Measurements from ENCODE around the gene HPS1. TPM values are rescaled to one million over a fixed set of nuclear protein-coding genes. Genes with fewer than 3 reads are reported as not detected.

HPS1 gene
- total RNA-seq, 1 experiment from 2014 or later: 146 TPM

DNA sequence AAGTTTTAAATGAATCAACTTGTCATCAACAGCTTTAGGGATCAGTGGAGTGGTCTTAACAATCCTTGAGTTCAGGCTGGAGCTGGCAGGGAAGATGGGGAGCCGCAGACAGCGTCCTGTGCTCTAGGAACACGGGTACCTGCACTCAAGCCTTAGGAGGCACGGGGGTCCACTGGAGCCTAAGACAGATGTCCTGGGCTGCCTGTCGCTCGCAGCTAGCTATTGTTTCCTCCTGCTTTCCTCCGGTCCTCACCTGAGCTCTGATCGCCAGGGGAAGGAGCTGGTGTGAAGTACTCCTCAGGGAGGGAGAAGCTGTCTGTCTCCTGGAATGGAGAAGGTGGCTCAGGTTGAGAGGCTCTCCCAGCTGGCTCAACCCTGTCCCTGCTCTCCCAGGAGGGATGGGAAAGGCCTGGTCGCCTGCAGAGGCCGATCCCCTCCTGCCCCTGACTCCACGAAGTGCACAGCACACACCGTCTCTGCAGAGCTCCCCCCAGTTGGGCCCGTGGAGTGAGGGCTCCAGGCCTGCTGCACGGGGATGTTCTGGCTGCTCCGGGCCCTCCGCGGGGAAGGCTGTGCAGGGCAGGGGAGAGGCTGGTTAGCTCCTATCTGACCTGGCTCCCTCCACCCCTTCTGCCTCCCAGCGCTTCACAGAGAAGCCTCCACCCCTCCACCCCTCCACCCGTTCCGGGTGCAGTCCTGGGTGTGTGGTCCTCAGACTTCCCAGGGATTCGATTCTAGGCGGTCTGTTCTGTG, 17.2 kb downstream of the HPS1 start:
- POLR2A ChIA-PET: no interaction called here
- peaks cover 27% of the 10 kb centered on the region for H3K36me3 ChIP-seq (ENCODE audit: control insufficient read depth, insufficient read depth, low read length)
- ATAC-seq (no peak), DNase-seq (ENCODE audit: low read depth, low spot score) (no peak)
- no peaks in the 10 kb centered on the region for H3K27me3 ChIP-seq (ENCODE audit: control insufficient read depth, insufficient read depth, low read length)
- TF ChIP-seq REST (IDR thresholded peaks at IDR 0.05; ENCODE audit: insufficient read depth in 1 of 2, low read depth in 2 of 2, low read length in 1 of 2): no peak
- TF ChIP-seq POLR2AphosphoS5 (IDR thresholded peaks at IDR 0.05; ENCODE audit: low read depth, low read length): no peak
- TF ChIP-seq TCF7L2 (IDR thresholded peaks at IDR 0.05; ENCODE audit: low read depth, low read length): no peak
- TF ChIP-seq, protein P1, sequence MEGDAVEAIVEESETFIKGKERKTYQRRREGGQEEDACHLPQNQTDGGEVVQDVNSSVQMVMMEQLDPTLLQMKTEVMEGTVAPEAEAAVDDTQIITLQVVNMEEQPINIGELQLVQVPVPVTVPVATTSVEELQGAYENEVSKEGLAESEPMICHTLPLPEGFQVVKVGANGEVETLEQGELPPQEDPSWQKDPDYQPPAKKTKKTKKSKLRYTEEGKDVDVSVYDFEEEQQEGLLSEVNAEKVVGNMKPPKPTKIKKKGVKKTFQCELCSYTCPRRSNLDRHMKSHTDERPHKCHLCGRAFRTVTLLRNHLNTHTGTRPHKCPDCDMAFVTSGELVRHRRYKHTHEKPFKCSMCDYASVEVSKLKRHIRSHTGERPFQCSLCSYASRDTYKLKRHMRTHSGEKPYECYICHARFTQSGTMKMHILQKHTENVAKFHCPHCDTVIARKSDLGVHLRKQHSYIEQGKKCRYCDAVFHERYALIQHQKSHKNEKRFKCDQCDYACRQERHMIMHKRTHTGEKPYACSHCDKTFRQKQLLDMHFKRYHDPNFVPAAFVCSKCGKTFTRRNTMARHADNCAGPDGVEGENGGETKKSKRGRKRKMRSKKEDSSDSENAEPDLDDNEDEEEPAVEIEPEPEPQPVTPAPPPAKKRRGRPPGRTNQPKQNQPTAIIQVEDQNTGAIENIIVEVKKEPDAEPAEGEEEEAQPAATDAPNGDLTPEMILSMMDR (IDR thresholded peaks at IDR 0.05): no peak
- no peak for TF ChIP-seq SIN3A (IDR thresholded peaks at IDR 0.05; ENCODE audit: borderline replicate concordance, insufficient read depth, low read depth, low read length)
- intact Hi-C loops (cut with micrococcal nuclease; ENCODE audit: unreplicated experiment) (no loop called here), in situ Hi-C loops (cut with HindIII; ENCODE audit: low pct_unique_long_range_greater_than_20kb, low sequenced_read_pairs) (no loop called here)
- no peaks in the 10 kb centered on the region for H3K9me3 ChIP-seq (ENCODE audit: control insufficient read depth, insufficient read depth, low read depth, low read length)
- no TSS peak for BruUV-seq (replicated peaks)
- CTCF ChIA-PET: no interaction called here
- no peak overlapping the region for H3K27ac ChIP-seq (ENCODE audit: low read length)
- H3K4me1 ChIP-seq (ENCODE audit: control insufficient read depth, insufficient read depth, low read length): no peaks in the 10 kb centered on the region
- no peak overlapping the region for H3K4me3 ChIP-seq (ENCODE audit: low read depth in 2 of 2, low read length in 2 of 2)

DNA sequence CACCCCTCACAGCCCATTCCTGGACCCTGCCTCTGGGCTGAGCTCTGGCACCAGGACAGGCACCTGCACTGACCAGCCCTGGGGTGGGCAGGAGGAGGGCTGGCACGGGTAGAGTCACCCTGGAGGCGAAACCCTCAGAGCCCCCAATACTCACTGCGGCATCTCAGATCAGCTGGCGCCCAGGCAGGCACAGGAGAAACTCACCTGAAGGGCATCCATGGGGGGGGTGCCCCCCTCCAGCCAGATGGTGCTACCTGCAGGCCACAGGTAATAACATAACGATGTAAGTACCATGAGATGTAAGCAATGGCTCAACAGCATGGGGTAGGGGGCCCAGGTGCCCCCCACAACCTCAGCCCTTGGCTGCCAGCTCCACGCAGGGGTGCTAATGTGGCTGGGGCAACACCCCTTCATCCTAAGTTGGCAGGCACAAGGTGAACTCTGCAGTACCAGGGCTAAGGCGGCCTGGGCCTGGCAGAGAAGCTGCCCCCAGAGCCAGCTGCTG, 19.7 kb downstream of the HPS1 start:
- BruUV-seq (replicated peaks): no TSS peak
- ChIA-PET CTCF (no interaction called here), POLR2A (no interaction called here)
- ATAC-seq (no peak), DNase-seq (ENCODE audit: low read depth, low spot score) (no peak)
- intact Hi-C loops (cut with micrococcal nuclease; ENCODE audit: unreplicated experiment): no loop called here
- in situ Hi-C loops (cut with HindIII; ENCODE audit: low pct_unique_long_range_greater_than_20kb, low sequenced_read_pairs): no loop called here
- H3K36me3 ChIP-seq (ENCODE audit: control insufficient read depth, insufficient read depth, low read length): peaks cover 18% of the 10 kb centered on the region
- no peaks in the 10 kb centered on the region for H3K4me1 ChIP-seq (ENCODE audit: control insufficient read depth, insufficient read depth, low read length)
- H3K4me3 ChIP-seq (ENCODE audit: low read depth in 2 of 2, low read length in 2 of 2): no peak overlapping the region
- H3K27me3 ChIP-seq (ENCODE audit: control insufficient read depth, insufficient read depth, low read length): no peaks in the 10 kb centered on the region
- no peaks in the 10 kb centered on the region for H3K9me3 ChIP-seq (ENCODE audit: control insufficient read depth, insufficient read depth, low read depth, low read length)
- H3K27ac ChIP-seq (ENCODE audit: low read length): no peak overlapping the region
- TF ChIP-seq TCF7L2 (IDR thresholded peaks at IDR 0.05; ENCODE audit: low read depth, low read length): no peak
- TF ChIP-seq, protein P1 (IDR thresholded peaks at IDR 0.05): no peak
- TF ChIP-seq REST (IDR thresholded peaks at IDR 0.05; ENCODE audit: insufficient read depth in 1 of 2, low read depth in 2 of 2, low read length in 1 of 2): no peak
- no peak for TF ChIP-seq SIN3A (IDR thresholded peaks at IDR 0.05; ENCODE audit: borderline replicate concordance, insufficient read depth, low read depth, low read length)
- TF ChIP-seq POLR2AphosphoS5 (IDR thresholded peaks at IDR 0.05; ENCODE audit: low read depth, low read length): no peak

Data from Panc1 (cell line).